SK-N-SH (cell line): ENCODE measurements around the gene PDIA6. TPM values are rescaled to one million over a fixed set of nuclear protein-coding genes. Genes with fewer than 3 reads are reported as not detected.

ENCODE experiments used
- CTCF ChIA-PET: fragments of 300-600, 350-600 bp; formaldehyde crosslinking; extraction: SDS; loops from one replicate; lab custom pipeline; 2021; lab: Yijun Ruan, JAX
- POLR2A ChIA-PET: fragments of 350-600 bp; sonication (Branson Sonifier 250); formaldehyde crosslinking; extraction: SDS; loops from one replicate; lab custom pipeline; 2020; ENCODE audit warnings: antibody characterized with exemption, inconsistent platforms; lab: Yijun Ruan, JAX
- DNase-seq: peaks from one replicate; pipeline ENCODE4 v3.0.0; 2012
- H2AFZ ChIP-seq: fragments of 200-600 bp; sonication (generic); 2 replicates; pipeline ENCODE4 v1.8.1; 2016; ENCODE audit warnings: antibody characterized with exemption, mild to moderate bottlenecking, low read depth
- H3F3A ChIP-seq: fragments of 200-600 bp; sonication (generic); replicated peaks from 2 replicates; pipeline ENCODE3; 2016; ENCODE audit warnings: antibody characterized with exemption, mild to moderate bottlenecking; ENCODE audit not compliant: insufficient read depth
- H3K27ac ChIP-seq, 2 experiments: fragments of 200-500 bp in 1 of 2; fragments of 200-600 bp in 1 of 2; sonication (Bioruptor generic) in 1 of 2; sonication (generic), shearing (Covaris generic) in 1 of 2; 2 replicates each; pipeline versions ENCODE4 v1.5.1 to v1.6.1; 2014 to 2016; ENCODE audit warnings: low read depth in 2 of 2, inconsistent platforms in 1 of 2, low read length in 1 of 2, mild to moderate bottlenecking in 1 of 2, mixed read lengths in 1 of 2
- H3K27me3 ChIP-seq: fragments of 200-600 bp; sonication (generic), shearing (Covaris generic); 2 replicates; pipeline ENCODE4 v1.6.1; 2016; ENCODE audit warnings: mixed run types; ENCODE audit not compliant: insufficient read depth
- H3K36me3 ChIP-seq, 2 experiments: fragments of 200-500 bp in 1 of 2; fragments of 200-600 bp in 1 of 2; sonication (Bioruptor generic) in 1 of 2; sonication (generic) in 1 of 2; replicated peaks in 1 of 2; 2 replicates each; pipeline versions ENCODE3 to v1.5.1; 2014 to 2016; ENCODE audit warnings: low read length in 1 of 2, mild to moderate bottlenecking in 1 of 2; ENCODE audit not compliant: insufficient read depth in 2 of 2, control insufficient read depth in 1 of 2
- H3K4me1 ChIP-seq, 2 experiments: fragments of 200-500 bp in 1 of 2; fragments of 200-600 bp in 1 of 2; sonication (Bioruptor generic) in 1 of 2; sonication (generic), shearing (Covaris generic) in 1 of 2; 2 replicates each; pipeline versions ENCODE4 v1.5.1 to v1.6.1; 2014 to 2016; ENCODE audit warnings: low read depth in 1 of 2, low read length in 1 of 2, mixed run types in 1 of 2; ENCODE audit not compliant: insufficient read depth in 2 of 2, control insufficient read depth in 1 of 2
- H3K4me2 ChIP-seq: fragments of 200-600 bp; sonication (generic), shearing (Covaris generic); 2 replicates; pipeline ENCODE4 v1.6.1; 2017; ENCODE audit warnings: mixed run types
- H3K4me3 ChIP-seq, 2 experiments: fragments of 200-500 bp in 1 of 2; fragments of 200-600 bp in 1 of 2; sonication (Bioruptor generic) in 1 of 2; sonication (generic), shearing (Covaris generic) in 1 of 2; 2 replicates each; pipeline versions ENCODE4 v1.5.1 to v1.8.1; 2014 to 2016; ENCODE audit warnings: low read depth in 2 of 2, inconsistent platforms in 1 of 2, low read length in 1 of 2, mild to moderate bottlenecking in 1 of 2, mixed read lengths in 1 of 2, moderate library complexity in 1 of 2
- H3K79me2 ChIP-seq: fragments of 200-600 bp; sonication (generic); 2 replicates; pipeline ENCODE4 v1.8.1; 2017; ENCODE audit warnings: mild to moderate bottlenecking; ENCODE audit not compliant: insufficient read depth
- H3K9ac ChIP-seq: fragments of 200-600 bp; sonication (generic); 2 replicates; pipeline ENCODE4 v1.6.1; 2017; ENCODE audit warnings: mixed run types
- H3K9me2 ChIP-seq: fragments of 200-600 bp; sonication (generic); 2 replicates; pipeline ENCODE4 v1.6.1; 2017; ENCODE audit warnings: mixed run types
- H3K9me3 ChIP-seq: fragments of 200-600 bp; sonication (generic); 2 replicates; pipeline ENCODE4 v1.6.1; 2017; ENCODE audit warnings: mixed run types, mild to moderate bottlenecking, moderate library complexity
- H4K20me1 ChIP-seq: fragments of 200-600 bp; sonication (generic); 2 replicates; pipeline ENCODE4 v1.6.1; 2017; ENCODE audit warnings: mild to moderate bottlenecking, mixed run types; ENCODE audit not compliant: insufficient read depth
- CHD2 ChIP-seq: fragments of 150-350 bp; IDR thresholded peaks from 2 replicates; pipeline ENCODE4 v1.6.1; 2018; ENCODE audit warnings: low read length; ENCODE audit not compliant: partially characterized antibody
- CTCF ChIP-seq: fragments of 200-600 bp; sonication (generic); IDR thresholded peaks from 2 replicates; pipeline ENCODE4 v1.6.1; 2017; ENCODE audit warnings: antibody characterized with exemption, mild to moderate bottlenecking, moderate library complexity
- ELF1 ChIP-seq: IDR thresholded peaks from 2 replicates; pipeline ENCODE4 v1.4.0; 2012
- EZH2phosphoT487 ChIP-seq: fragments of 200-600 bp; sonication (generic); IDR thresholded peaks from 2 replicates; pipeline ENCODE4 v1.6.1; 2017; ENCODE audit warnings: low read depth, mixed run types, mild to moderate bottlenecking, antibody characterized with exemption, moderate library complexity, borderline replicate concordance
- FOXJ3 ChIP-seq: sonication (generic); formaldehyde crosslinking; IDR thresholded peaks from 2 replicates; pipeline ENCODE4 v1.5.1; 2020; ENCODE audit warnings: mild to moderate bottlenecking, missing genetic modification reagents
- GATA2 ChIP-seq: sonication (generic); formaldehyde crosslinking; IDR thresholded peaks from 2 replicates; pipeline ENCODE4 v1.5.0; 2020; ENCODE audit warnings: mild to moderate bottlenecking, missing genetic modification reagents
- IRF3 ChIP-seq: fragments of 150-350 bp; IDR thresholded peaks from 2 replicates; pipeline ENCODE4 v1.6.1; 2016; ENCODE audit warnings: mild to moderate bottlenecking, low read depth, low read length
- MAX ChIP-seq: IDR thresholded peaks from 2 replicates; pipeline ENCODE4 v1.4.0; 2012; ENCODE audit warnings: low read depth
- MEF2A ChIP-seq: IDR thresholded peaks from 2 replicates; pipeline ENCODE4 v1.4.0; 2012; ENCODE audit warnings: low read depth, borderline replicate concordance
- MXI1 ChIP-seq: IDR thresholded peaks from 2 replicates; pipeline ENCODE4 v1.6.1; 2012; ENCODE audit warnings: mild to moderate bottlenecking, low read depth, low read length, improper control_type of control experiment
- PBX3 ChIP-seq: IDR thresholded peaks from 2 replicates; pipeline ENCODE4; 2012
- POLR2AphosphoS5 ChIP-seq: IDR thresholded peaks from 2 replicates; pipeline ENCODE4 v1.6.1; 2012; ENCODE audit warnings: low read depth, low read length
- RCOR1 ChIP-seq: fragments of 150-350 bp; IDR thresholded peaks from 2 replicates; pipeline ENCODE4 v1.6.1; 2017; ENCODE audit warnings: antibody characterized with exemption, low read length
- SMC3 ChIP-seq: IDR thresholded peaks from 2 replicates; pipeline ENCODE4 v1.6.1; 2012; ENCODE audit warnings: low read depth, low read length, improper control_type of control experiment
- USF1 ChIP-seq: IDR thresholded peaks from 2 replicates; pipeline ENCODE4 v1.4.0; 2012; ENCODE audit warnings: low read depth, borderline replicate concordance
- USF2 ChIP-seq: fragments of 150-350 bp; IDR thresholded peaks from 2 replicates; pipeline ENCODE4 v1.6.1; 2017; ENCODE audit warnings: antibody characterized with exemption, low read length, low read depth, borderline replicate concordance
- ZBTB33 ChIP-seq: IDR thresholded peaks from 2 replicates; pipeline ENCODE4 v1.4.0; 2012; ENCODE audit warnings: low read depth, borderline replicate concordance
- WGBS: methylation state at CpG from one replicate; pipeline ENCODE4 v1.1.6; 2017; ENCODE audit warnings: low lambda C conversion rate; 5-methylcytosine and 5-hydroxymethylcytosine counted together
- polyA plus RNA-seq, 3 experiments: library from polyadenylated mRNA; depleted of rRNA; stranded (reverse); fragments of >200 nt; gene quantifications; 2 replicates each; pipeline ENCODE4 v1.2.3, GENCODE V29; 2012

The PDIA6 gene
- polyA plus RNA-seq, 1 of the 3 experiments (the other 2 are of a cell fraction), result 325 TPM

GRCh38 chr2:10859278-10859677 is 46.7 kb upstream of the PDIA6 start (continued):
- no peak for TF ChIP-seq USF1
- TF ChIP-seq CTCF, result no peak
- no peak for TF ChIP-seq USF2

- CTCF ChIA-PET, result interaction anchor here (1.4 to 3.7 kb wide), 4 partner anchors 16 to 284 kb away, joined by 3 to 41 read pairs (median 6); no protein-coding TSS in a partner anchor
- no peak overlapping the region for H2AFZ ChIP-seq
Observed at GRCh38 chr2:10848541-10848940, 36.0 kb upstream of the PDIA6 start.

More at GRCh38 chr2:10848541-10848940, 36.0 kb upstream of the PDIA6 start:
- Histone ChIP-seq H3K9ac (no peak overlapping the region), H4K20me1 (no peaks in the 10 kb centered on the region), H3F3A (no peaks in the 10 kb centered on the region), H3K27me3 (no peaks in the 10 kb centered on the region), H3K79me2 (no peaks in the 10 kb centered on the region), H3K4me2 (no peak overlapping the region), H3K36me3 (no peaks in the 10 kb centered on the region), H3K4me1 (no peaks in the 10 kb centered on the region; a peak in 1 of 4 replicates), H3K27ac (no peak overlapping the region), H3K4me3 (no peak overlapping the region), H3K9me3 (no peaks in the 10 kb centered on the region), H3K9me2 (no peaks in the 10 kb centered on the region)
- POLR2A ChIA-PET, result no interaction called here
- no peak for DNase-seq
- TF ChIP-seq RCOR1 (no peak), PBX3 (no peak), FOXJ3 (CRISPR knock-in tag) (no peak), CHD2 (no peak), CTCF (no peak), ELF1 (no peak), GATA2 (CRISPR knock-in tag) (no peak), SMC3 (no peak), IRF3 (no peak), USF2 (no peak), MEF2A (no peak), USF1 (no peak), ZBTB33 (no peak), EZH2phosphoT487 (no peak), MAX (no peak), MXI1 (no peak), POLR2AphosphoS5 (no peak)
- 75% methylated on average over 4 of the region's 4 CpGs for WGBS
